GM23248 (cell line): ENCODE results near the gene JPH2.

ENCODE experiments used
- EZH2 ChIP-seq: fragments of 200-600 bp; sonication (generic); IDR thresholded peaks from 2 replicates; pipeline ENCODE4 v1.6.1; 2018; ENCODE audit warnings: antibody characterized with exemption, mild to moderate bottlenecking; ENCODE audit not compliant: insufficient read depth, poor library complexity, severe bottlenecking
- EZH2phosphoT487 ChIP-seq: fragments of 200-600 bp; sonication (generic); IDR thresholded peaks from 2 replicates; pipeline ENCODE4 v1.6.1; 2018; ENCODE audit warnings: antibody characterized with exemption, moderate library complexity, mild to moderate bottlenecking, low read depth; ENCODE audit not compliant: insufficient read depth

DNA sequence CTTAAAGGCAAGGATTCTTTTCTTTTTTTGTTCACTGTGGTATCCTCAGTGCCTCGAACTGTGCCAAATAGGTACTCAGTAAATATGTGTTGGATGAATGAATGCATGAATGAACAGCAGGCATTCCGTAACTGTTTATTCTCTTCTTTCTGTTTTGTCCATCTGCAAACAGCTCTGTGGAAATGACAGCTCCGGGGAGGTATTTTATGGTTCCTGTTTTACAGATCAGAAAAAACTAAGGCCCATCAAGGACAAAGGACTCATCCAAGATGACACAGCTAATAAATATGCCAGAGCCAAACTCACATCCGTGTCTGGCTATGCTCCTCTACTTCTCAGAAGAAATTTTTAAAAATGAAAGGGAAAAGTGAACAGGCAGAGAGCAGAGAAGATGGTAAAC, 21.0 kb downstream of the JPH2 start:
- no peak for TF ChIP-seq EZH2
- no peak for TF ChIP-seq EZH2phosphoT487
